KMS-11 (cell line): Measurements from ENCODE around the gene KRTAP4-12.
"Not testable (repeated sequence)": the region's sequence is repeated elsewhere in the genome, so short reads cannot be mapped to it uniquely, and the experiment has no call there.

Source experiments
- H2AFZ ChIP-seq: fragments of 200-600 bp; sonication (generic); 2 replicates; pipeline ENCODE4 v1.6.1; 2016; ENCODE audit warnings: antibody characterized with exemption, mixed run types, low read depth
- H3K27ac ChIP-seq: fragments of 200-600 bp; sonication (generic); 2 replicates; pipeline ENCODE4 v1.6.1; 2016; ENCODE audit warnings: mild to moderate bottlenecking, mixed run types
- H3K27me3 ChIP-seq: fragments of 200-600 bp; sonication (generic); 2 replicates; pipeline ENCODE4 v1.6.1; 2017; ENCODE audit warnings: mild to moderate bottlenecking, low read depth, mixed run types, moderate library complexity; ENCODE audit not compliant: insufficient read depth
- H3K36me3 ChIP-seq: fragments of 200-600 bp; sonication (generic); 2 replicates; pipeline ENCODE4 v1.6.1; 2017; ENCODE audit warnings: mild to moderate bottlenecking, mixed run types; ENCODE audit not compliant: insufficient read depth
- H3K4me1 ChIP-seq: fragments of 200-600 bp; sonication (generic); 2 replicates; pipeline ENCODE4 v1.6.1; 2016; ENCODE audit warnings: mild to moderate bottlenecking, low read depth, mixed run types; ENCODE audit not compliant: poor library complexity, severe bottlenecking
- H3K4me2 ChIP-seq: fragments of 200-600 bp; sonication (generic); 2 replicates; pipeline ENCODE4 v1.7.0; 2016; ENCODE audit warnings: mild to moderate bottlenecking, mixed run types
- H3K4me3 ChIP-seq: fragments of 200-600 bp; sonication (generic); IDR thresholded peaks from 2 replicates; pipeline ENCODE4 v1.6.1; 2017; ENCODE audit warnings: low read depth, low read length, mixed read lengths; ENCODE audit not compliant: insufficient read depth
- H3K79me2 ChIP-seq: fragments of 200-600 bp; sonication (generic); 2 replicates; pipeline ENCODE4 v1.6.1; 2016; ENCODE audit warnings: low read depth, mixed run types; ENCODE audit not compliant: insufficient read depth
- H3K9ac ChIP-seq: fragments of 200-600 bp; sonication (generic); 2 replicates; pipeline ENCODE4 v1.6.1; 2016; ENCODE audit warnings: mild to moderate bottlenecking, mixed run types
- H4K20me1 ChIP-seq: fragments of 200-600 bp; sonication (generic); 2 replicates; pipeline ENCODE4 v1.6.1; 2016; ENCODE audit warnings: mild to moderate bottlenecking, mixed run types; ENCODE audit not compliant: insufficient read depth
- TF ChIP-seq, protein P1 (sequence below): fragments of 200-600 bp; sonication (generic); conservative IDR thresholded peaks from 2 replicates; pipeline ENCODE4 v1.6.1; 2017; ENCODE audit warnings: low read depth, mild to moderate bottlenecking, antibody characterized with exemption, low read length, moderate library complexity, mixed read lengths

Gene KRTAP4-12

GRCh38 chr17:41123991-41124371, at the start of gene KRTAP4-12:
Gene KRTAP4-12 (minus strand): TSS chr17:41124182. CDS start chr17:41124122, 60 bp downstream.
- H3K9ac ChIP-seq, H3K4me3 ChIP-seq, H4K20me1 ChIP-seq, H3K36me3 ChIP-seq, H3K27me3 ChIP-seq, H2AFZ ChIP-seq, H3K4me1 ChIP-seq, H3K27ac ChIP-seq, H3K79me2 ChIP-seq, H3K4me2 ChIP-seq: not testable (repeated sequence)

GRCh38 chr17:41171886-41172285, 47.9 kb upstream of the KRTAP4-12 start:
- H3K4me1 ChIP-seq, result peaks cover 7% of the 10 kb centered on the region
- no peak overlapping the region for H2AFZ ChIP-seq
- H3K27ac ChIP-seq, result no peak overlapping the region
- H3K4me3 ChIP-seq, result no peak overlapping the region
- H3K9ac ChIP-seq, result no peak overlapping the region
- H3K36me3 ChIP-seq, result no peaks in the 10 kb centered on the region
- TF ChIP-seq, protein P1, sequence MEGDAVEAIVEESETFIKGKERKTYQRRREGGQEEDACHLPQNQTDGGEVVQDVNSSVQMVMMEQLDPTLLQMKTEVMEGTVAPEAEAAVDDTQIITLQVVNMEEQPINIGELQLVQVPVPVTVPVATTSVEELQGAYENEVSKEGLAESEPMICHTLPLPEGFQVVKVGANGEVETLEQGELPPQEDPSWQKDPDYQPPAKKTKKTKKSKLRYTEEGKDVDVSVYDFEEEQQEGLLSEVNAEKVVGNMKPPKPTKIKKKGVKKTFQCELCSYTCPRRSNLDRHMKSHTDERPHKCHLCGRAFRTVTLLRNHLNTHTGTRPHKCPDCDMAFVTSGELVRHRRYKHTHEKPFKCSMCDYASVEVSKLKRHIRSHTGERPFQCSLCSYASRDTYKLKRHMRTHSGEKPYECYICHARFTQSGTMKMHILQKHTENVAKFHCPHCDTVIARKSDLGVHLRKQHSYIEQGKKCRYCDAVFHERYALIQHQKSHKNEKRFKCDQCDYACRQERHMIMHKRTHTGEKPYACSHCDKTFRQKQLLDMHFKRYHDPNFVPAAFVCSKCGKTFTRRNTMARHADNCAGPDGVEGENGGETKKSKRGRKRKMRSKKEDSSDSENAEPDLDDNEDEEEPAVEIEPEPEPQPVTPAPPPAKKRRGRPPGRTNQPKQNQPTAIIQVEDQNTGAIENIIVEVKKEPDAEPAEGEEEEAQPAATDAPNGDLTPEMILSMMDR, result no peak
- no peaks in the 10 kb centered on the region for H4K20me1 ChIP-seq
- no peaks in the 10 kb centered on the region for H3K79me2 ChIP-seq
- no peaks in the 10 kb centered on the region for H3K27me3 ChIP-seq
- no peak overlapping the region for H3K4me2 ChIP-seq

GRCh38 chr17:41168121-41168520, 44.1 kb upstream of the KRTAP4-12 start, which contains the start of gene KRTAP4-3:
Gene KRTAP4-3 (minus strand): TSS chr17:41168221. CDS start chr17:41168172, 49 bp downstream.
- H3K4me2 ChIP-seq, result no peak within 1 kb of the TSS
- no peaks in the 10 kb centered on the region for H3K36me3 ChIP-seq
- no peak within 1 kb of the TSS for H2AFZ ChIP-seq
- H3K27ac ChIP-seq, result no peak within 1 kb of the TSS
- no peaks in the 10 kb centered on the region for H4K20me1 ChIP-seq
- no peaks in the 10 kb centered on the region for H3K4me1 ChIP-seq
- H3K79me2 ChIP-seq, result no peaks in the 10 kb centered on the region
- H3K9ac ChIP-seq, result no peak within 1 kb of the TSS
- H3K27me3 ChIP-seq, result no peaks in the 10 kb centered on the region
- TF ChIP-seq, protein P1, result no peak
- no peak within 1 kb of the TSS for H3K4me3 ChIP-seq

DNA sequence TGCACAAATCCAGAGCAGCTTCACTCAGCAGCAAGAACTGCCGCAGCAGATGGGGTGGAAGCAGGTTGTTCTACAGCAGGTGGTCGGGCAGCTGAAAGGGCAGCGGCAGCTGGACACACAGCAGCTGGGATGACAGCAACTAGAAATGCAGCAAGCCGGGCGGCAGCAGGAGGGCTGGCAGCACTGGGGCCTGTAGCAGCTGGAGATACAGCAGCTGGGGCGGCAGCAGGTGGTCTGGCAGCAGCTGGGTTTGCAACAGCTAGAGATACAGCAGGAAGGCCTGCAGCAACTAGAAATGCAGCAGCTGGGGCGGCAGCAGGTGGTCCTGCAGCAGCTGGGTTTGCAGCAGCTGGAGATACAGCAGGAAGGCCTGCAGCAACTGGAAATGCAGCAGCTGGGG, 43.6 kb upstream of the KRTAP4-12 start:
- Histone ChIP-seq H3K79me2 (no peaks in the 10 kb centered on the region), H3K4me2 (no peak overlapping the region), H3K4me1 (no peaks in the 10 kb centered on the region), H3K9ac (no peak overlapping the region), H3K4me3 (no peak overlapping the region), H3K36me3 (no peaks in the 10 kb centered on the region), H2AFZ (no peak overlapping the region), H3K27ac (no peak overlapping the region), H3K27me3 (no peaks in the 10 kb centered on the region), H4K20me1 (no peaks in the 10 kb centered on the region)
- TF ChIP-seq, protein P1, result no peak

DNA sequence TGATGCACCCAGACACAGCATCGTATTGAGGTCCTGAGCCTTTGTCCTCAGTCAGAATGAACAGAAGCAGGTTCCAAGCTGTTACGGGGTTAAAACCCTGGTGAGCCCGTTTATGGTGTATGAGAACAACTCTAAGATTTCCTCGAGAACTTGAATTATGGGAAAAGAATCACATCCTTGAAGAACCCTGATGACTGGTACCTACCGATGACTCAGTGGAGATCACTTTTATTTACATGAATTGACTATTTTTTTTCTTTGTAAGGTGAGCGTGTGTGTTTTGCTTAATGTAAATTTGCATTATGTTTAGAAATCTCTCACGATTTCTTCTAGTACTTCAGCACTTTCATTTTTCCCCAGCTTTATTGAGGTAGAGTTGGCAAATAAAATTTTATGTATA, 39.8 kb upstream of the KRTAP4-12 start:
- Histone ChIP-seq H3K4me1 (no peaks in the 10 kb centered on the region), H4K20me1 (no peaks in the 10 kb centered on the region), H2AFZ (no peak overlapping the region), H3K27me3 (no peaks in the 10 kb centered on the region), H3K79me2 (no peaks in the 10 kb centered on the region), H3K4me2 (no peak overlapping the region), H3K27ac (no peak overlapping the region), H3K9ac (no peak overlapping the region), H3K36me3 (no peaks in the 10 kb centered on the region), H3K4me3 (no peak overlapping the region)
- TF ChIP-seq, protein P1, result no peak
